Dedifferentiated amniotic fluid mesenchymal stem cell (primary cell): ENCODE measurements around the gene GPHN.
"Not testable (repeated sequence)": the region's sequence is repeated elsewhere in the genome, so short reads cannot be mapped to it uniquely, and the experiment has no call there.

Source experiments
- DNase-seq: peaks from one replicate; pipeline ENCODE4 v3.0.0-alpha.2; 2016; ENCODE audit errors: extremely low spot score

The GPHN gene

GRCh38 chr14:66662374-66662773, 154.4 kb downstream of the GPHN start:
- no peak for DNase-seq

DNA sequence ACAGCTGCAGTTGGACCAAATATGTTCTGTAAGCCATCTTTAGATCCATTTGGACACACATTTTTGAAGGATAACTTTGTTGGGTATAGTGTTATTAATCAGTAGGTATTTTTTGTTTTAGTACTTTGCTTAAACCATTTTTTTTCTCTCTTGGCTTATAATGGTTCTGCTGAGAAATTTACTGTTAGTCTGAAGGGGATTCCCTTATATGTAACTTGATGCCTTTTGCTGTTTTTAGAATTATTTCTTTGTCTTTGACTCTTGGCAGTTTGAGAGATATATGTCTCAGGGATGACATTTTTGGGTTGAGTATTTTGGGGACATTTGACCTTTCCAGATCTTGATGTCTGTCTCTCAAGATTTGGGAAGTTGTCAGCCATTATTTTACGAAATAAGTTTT, 169.8 kb downstream of the GPHN start:
- DNase-seq = no peak

DNA sequence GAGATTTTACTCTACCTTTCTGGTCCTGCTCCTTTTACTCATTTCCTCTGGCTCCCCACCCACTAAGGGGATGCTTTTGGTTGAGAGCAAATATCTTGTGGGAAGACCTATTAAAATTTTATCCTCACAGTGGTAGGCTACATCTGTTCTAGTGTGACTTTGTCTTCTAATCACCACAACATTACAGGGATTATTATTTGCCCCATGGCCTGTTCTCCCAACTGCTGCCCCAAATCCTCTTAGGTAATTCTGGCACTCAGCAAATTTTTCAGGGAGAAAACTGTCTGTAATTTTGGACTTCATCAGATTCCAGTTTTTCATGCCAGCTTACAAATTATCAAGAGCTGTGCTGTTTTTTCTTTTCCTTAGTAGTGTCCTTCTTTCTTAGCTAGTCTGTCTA, 172.3 kb downstream of the GPHN start:
- DNase-seq = no peak

- DNase-seq = no peak
These were observed 188.4 kb downstream of the GPHN start for GRCh38 chr14:66696326-66696725.

GRCh38 chr14:66698503-66698902, 190.6 kb downstream of the GPHN start:
- no peak for DNase-seq

DNA sequence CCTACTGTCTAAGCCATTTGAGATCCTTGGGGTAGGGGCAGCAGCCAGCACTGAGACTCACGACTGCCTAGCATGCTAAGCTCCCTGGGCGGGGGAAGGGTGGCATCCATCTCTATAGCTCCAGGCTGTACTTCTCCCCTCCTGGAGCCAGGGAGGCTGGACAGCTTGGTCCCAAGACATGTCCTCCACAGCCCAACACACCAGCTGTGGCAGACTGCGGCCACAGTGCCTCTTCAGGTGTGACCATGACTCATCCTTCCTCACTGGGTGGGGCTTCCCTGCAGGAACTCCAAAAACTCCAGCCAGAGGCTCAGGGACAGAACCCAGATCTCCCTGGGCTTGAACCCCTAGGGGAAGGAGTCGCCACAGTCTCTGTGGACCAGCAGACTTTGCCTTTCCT, 193.9 kb downstream of the GPHN start:
- DNase-seq = no peak

DNA sequence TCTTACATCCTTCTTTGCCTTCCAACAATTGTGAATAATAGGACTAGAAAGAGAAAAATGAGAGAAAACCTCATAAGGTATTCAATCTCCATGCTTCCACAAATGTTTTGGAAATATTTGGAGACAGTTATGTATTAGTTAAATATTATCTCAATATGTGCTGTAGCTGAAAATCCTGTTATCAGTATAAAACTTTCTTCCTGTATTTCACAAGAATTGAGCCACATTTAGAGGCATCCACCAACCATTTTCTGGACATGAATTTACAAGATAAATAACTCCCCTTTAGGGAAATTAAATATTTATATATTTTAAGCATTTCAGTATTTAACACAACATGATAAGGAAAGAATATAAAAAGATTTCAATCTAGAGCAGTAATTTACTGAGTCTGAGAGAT, 200.3 kb downstream of the GPHN start:
- no peak for DNase-seq

GRCh38 chr14:66709291-66709690, 201.3 kb downstream of the GPHN start:
- no peak for DNase-seq

GRCh38 chr14:66714291-66714690, 206.3 kb downstream of the GPHN start:
- not testable (repeated sequence) for DNase-seq

GRCh38 chr14:66715313-66715712, 207.4 kb downstream of the GPHN start:
- DNase-seq = not testable (repeated sequence)

- no peak for DNase-seq
These were observed 208.3 kb downstream of the GPHN start for GRCh38 chr14:66716227-66716626.

DNA sequence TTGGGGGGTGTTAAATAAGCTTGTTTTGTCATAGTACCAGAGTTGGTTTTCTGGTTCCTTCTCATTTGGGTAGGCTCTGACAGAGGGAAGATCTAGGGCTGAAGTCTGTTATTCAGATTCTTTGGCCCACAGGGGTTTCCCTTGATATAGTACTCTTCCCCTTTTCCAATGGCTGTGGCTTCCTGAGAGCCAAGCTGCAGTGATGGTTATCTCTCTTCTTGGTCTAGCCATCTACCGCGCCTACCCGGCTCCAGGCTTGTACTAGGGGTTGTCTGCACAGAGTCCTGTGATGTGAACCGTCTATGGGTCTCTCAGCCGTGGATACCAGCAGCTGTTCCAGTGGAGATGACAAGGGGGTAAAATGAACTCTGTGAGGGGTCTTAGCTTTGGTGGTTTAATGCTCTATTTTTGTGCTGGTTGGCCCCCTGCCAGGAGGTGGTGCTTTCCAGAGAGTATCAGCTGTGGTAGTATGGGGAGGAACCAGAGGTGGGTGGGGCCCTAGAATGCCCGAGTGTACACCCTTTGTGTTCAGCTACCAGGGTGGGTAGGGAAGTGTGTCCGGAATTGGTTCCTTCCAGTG, 209.7 kb downstream of the GPHN start:
- DNase-seq = no peak

- DNase-seq = no peak
These were observed 217.0 kb downstream of the GPHN start for GRCh38 chr14:66724996-66725395.

- not testable (repeated sequence) for DNase-seq
These were observed 223.4 kb downstream of the GPHN start for GRCh38 chr14:66731298-66731697.

- no peak for DNase-seq
These were observed 227.9 kb downstream of the GPHN start for GRCh38 chr14:66735853-66736252.

- no peak for DNase-seq
These were observed 231.9 kb downstream of the GPHN start for GRCh38 chr14:66739826-66740225.

GRCh38 chr14:66745078-66745477, 237.1 kb downstream of the GPHN start:
- DNase-seq = no peak

GRCh38 chr14:66746316-66747006, 238.5 kb downstream of the GPHN start:
- DNase-seq = peak; percentile 16

- no peak for DNase-seq
These were observed 244.2 kb downstream of the GPHN start for GRCh38 chr14:66752109-66752508.

DNA sequence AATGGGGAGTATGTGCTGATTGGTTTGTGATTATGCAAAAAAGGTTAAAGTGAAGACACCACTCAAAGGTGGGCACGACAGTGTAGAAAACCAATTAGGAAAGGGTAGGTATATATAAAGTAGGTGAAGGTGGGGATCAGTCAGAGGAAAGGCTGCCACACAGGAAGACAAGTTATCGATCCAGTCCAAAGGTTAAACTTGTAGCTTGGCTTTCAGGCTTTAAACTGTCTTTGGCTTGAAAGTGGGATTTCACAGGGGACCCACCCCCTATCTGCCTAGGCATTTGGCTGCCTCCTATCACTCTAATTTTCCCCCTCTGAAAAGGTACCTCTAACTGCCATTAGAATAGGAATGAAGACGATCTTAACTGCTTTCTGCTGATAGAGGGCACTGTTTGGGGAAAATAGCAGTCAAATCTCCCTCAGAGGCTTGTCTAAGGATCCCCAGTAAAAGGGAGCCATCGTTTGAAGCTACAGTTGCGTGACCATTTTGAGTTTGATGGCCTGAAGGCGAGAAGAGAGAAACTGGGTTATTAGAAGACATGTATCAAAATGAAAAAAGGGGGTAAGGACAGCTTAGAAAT, 250.2 kb downstream of the GPHN start:
- no peak for DNase-seq

- no peak for DNase-seq
These were observed 264.2 kb downstream of the GPHN start for GRCh38 chr14:66772146-66772545.

- no peak for DNase-seq
These were observed 274.9 kb downstream of the GPHN start for GRCh38 chr14:66782853-66783252.

- DNase-seq = no peak
These were observed 282.2 kb downstream of the GPHN start for GRCh38 chr14:66790101-66790500.
